ENCODE data around the gene OTUD3. TPM values are rescaled to one million over a fixed set of nuclear protein-coding genes. Genes with fewer than 3 reads are reported as not detected.
A peak's percentile ranks its signal among the peaks of the same experiment; 100 is the strongest.

OTUD3 gene
- total and polyA plus RNA-seq, 9 of the 15 experiments (the other 6 are each of a cell fraction or from before 2014, with no cell fraction given), result 2.0 to 16.6 (median 11.0) TPM

DNA sequence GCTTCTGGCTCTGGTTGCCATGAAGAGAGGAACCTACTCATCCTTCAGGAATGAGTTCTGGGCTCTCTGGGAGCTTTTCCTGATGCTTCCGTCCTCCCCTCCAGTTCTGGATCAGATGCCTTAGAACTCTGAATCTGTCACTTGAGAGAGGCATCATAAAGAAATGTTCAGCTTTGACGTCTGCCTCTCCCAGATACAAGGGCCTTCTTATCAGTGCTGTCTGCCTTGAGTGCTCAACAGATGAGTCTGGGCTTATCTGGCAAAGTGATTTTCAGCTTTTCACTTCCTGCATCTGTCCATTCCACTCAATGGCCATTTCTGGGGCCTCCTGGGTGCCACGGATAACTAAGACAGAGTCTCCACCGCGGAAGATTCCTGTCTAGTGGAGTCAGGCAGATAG lies 12.3 kb upstream of the OTUD3 start (continued):
- TF ChIP-seq ZBTB34 (CRISPR knock-in tag; IDR thresholded peaks at IDR 0.05) (no peak), RBM25 (IDR thresholded peaks at IDR 0.05; ENCODE audit: low read depth, low read length, severe bottlenecking) (no peak), SRSF1 (IDR thresholded peaks at IDR 0.05; ENCODE audit: low read depth, low read length) (no peak), ZNF277 (CRISPR knock-in tag; IDR thresholded peaks at IDR 0.05; ENCODE audit: borderline replicate concordance) (no peak), SIN3B (IDR thresholded peaks at IDR 0.05; ENCODE audit: low read depth) (no peak), NFXL1 (CRISPR knock-in tag; IDR thresholded peaks at IDR 0.05) (no peak), ZNF212 (CRISPR knock-in tag; IDR thresholded peaks at IDR 0.05) (no peak), SRSF3 (IDR thresholded peaks at IDR 0.05; ENCODE audit: insufficient read depth, low read length) (no peak), DNMT1 (IDR thresholded peaks at IDR 0.05) (no peak), JUND (IDR thresholded peaks at IDR 0.05; ENCODE audit: borderline replicate concordance, low read depth, low read length) (peak; percentile 79), JUND (tag; IDR thresholded peaks at IDR 0.05; ENCODE audit: borderline replicate concordance, low read depth, low read length) (peak; percentile 34; the same call in 1 of the 3 replicates), SIX5 (IDR thresholded peaks at IDR 0.05; ENCODE audit: borderline replicate concordance in 1 of 2, insufficient read depth in 1 of 2, low read depth in 1 of 2, low read length in 2 of 2) (no peak), ZNF449 (CRISPR knock-in tag; IDR thresholded peaks at IDR 0.05) (peak; percentile 89; the same call in 1 of the 2 replicates), ZNF436 (CRISPR knock-in tag; IDR thresholded peaks at IDR 0.05) (no peak), PTRF (tag; IDR thresholded peaks at IDR 0.05) (no peak), HDAC3 (IDR thresholded peaks at IDR 0.05; ENCODE audit: borderline replicate concordance, partially characterized antibody) (peak; percentile 97), ZEB2 (IDR thresholded peaks at IDR 0.05) (peak; percentile 73; the same call in 1 of the 2 replicates), ZZZ3 (IDR thresholded peaks at IDR 0.05) (no peak), MTF1 (CRISPR knock-in tag; IDR thresholded peaks at IDR 0.05; ENCODE audit: borderline replicate concordance) (no peak), STAT5A (IDR thresholded peaks at IDR 0.05; ENCODE audit: borderline replicate concordance, low read length) (peak; percentile 99), SMAD3 (CRISPR knock-in tag; conservative IDR thresholded peaks at IDR 0.05) (peak; percentile 96), CSDE1 (IDR thresholded peaks at IDR 0.05) (no peak), SNIP1 (IDR thresholded peaks at IDR 0.05; ENCODE audit: low read depth) (no peak), E2F3 (CRISPR knock-in tag; IDR thresholded peaks at IDR 0.05) (peak; percentile 70; the same call in 1 of the 2 replicates)
- TF ChIP-seq, protein P1, sequence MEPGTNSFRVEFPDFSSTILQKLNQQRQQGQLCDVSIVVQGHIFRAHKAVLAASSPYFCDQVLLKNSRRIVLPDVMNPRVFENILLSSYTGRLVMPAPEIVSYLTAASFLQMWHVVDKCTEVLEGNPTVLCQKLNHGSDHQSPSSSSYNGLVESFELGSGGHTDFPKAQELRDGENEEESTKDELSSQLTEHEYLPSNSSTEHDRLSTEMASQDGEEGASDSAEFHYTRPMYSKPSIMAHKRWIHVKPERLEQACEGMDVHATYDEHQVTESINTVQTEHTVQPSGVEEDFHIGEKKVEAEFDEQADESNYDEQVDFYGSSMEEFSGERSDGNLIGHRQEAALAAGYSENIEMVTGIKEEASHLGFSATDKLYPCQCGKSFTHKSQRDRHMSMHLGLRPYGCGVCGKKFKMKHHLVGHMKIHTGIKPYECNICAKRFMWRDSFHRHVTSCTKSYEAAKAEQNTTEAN (CRISPR knock-in tag; IDR thresholded peaks at IDR 0.05), result no peak
